ENCODE data around the gene PLEKHA6. TPM values are rescaled to one million over a fixed set of nuclear protein-coding genes. Genes with fewer than 3 reads are reported as not detected.

The PLEKHA6 gene
- polyA plus RNA-seq, 1 donor from 2014 or later = 22.6 TPM

DNA sequence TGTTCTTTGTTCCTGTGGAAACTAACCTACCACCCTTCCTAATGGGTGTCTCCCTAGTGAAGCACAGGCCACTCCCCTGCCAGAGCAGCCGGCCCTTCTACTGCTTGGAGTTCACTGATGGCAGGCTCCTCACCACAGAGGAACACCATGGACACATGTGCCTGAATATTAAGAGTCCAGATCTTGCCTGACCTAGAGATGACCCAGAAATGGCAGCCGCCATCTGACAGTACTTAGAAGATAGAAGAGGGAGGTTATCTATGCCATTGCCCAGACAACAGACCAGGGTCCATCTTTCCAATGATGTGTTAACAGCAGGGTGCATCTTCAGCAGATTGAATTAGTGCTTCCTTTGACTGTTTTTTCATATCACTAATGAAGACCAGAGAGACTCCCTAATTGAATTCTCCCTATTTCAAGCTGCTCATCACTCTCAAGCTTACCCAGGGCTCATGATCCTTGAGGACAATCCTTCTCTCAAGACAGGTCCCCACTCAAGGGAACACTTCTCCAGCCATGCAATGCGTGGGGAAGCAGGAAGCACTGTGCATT lies 59.8 kb downstream of the PLEKHA6 start:
- H3K4me3 ChIP-seq (ENCODE audit: low read length) = no peak overlapping the region
- no peaks in the 10 kb centered on the region for H3K27me3 ChIP-seq (ENCODE audit: insufficient read depth, low read depth, low read length)
- H3K27ac ChIP-seq (ENCODE audit: low read length) = no peak overlapping the region
- no peaks in the 10 kb centered on the region for H3K9me3 ChIP-seq (ENCODE audit: low read length)
- no peaks in the 10 kb centered on the region for H3F3A ChIP-seq (ENCODE audit: insufficient read depth, low read length, poor library complexity, severe bottlenecking)
- no peak overlapping the region for H3K9ac ChIP-seq (ENCODE audit: low read length)
- H3K4me2 ChIP-seq (ENCODE audit: low read length) = no peak overlapping the region
- H2AFZ ChIP-seq (ENCODE audit: low read depth, low read length) = no peak overlapping the region
- H3K36me3 ChIP-seq (ENCODE audit: insufficient read depth, low read length) = no peaks in the 10 kb centered on the region
- H3K9me2 ChIP-seq (ENCODE audit: insufficient read depth, low read length) = no peaks in the 10 kb centered on the region
- TF ChIP-seq EZH2 (IDR thresholded peaks at IDR 0.05; ENCODE audit: borderline replicate concordance, insufficient read depth, low read length, poor library complexity, severe bottlenecking) (no peak), RAD21 (conservative IDR thresholded peaks at IDR 0.05) (no peak), SMC3 (conservative IDR thresholded peaks at IDR 0.05; ENCODE audit: poor library complexity) (no peak), MXI1 (conservative IDR thresholded peaks at IDR 0.05; ENCODE audit: poor library complexity, severe bottlenecking) (no peak), TAF1 (IDR thresholded peaks at IDR 0.05; ENCODE audit: low read depth) (no peak), POLR2AphosphoS5 (IDR thresholded peaks at IDR 0.05) (no peak), EP300 (conservative IDR thresholded peaks at IDR 0.05; ENCODE audit: poor library complexity, severe bottlenecking) (no peak)
- TF ChIP-seq, protein P1, sequence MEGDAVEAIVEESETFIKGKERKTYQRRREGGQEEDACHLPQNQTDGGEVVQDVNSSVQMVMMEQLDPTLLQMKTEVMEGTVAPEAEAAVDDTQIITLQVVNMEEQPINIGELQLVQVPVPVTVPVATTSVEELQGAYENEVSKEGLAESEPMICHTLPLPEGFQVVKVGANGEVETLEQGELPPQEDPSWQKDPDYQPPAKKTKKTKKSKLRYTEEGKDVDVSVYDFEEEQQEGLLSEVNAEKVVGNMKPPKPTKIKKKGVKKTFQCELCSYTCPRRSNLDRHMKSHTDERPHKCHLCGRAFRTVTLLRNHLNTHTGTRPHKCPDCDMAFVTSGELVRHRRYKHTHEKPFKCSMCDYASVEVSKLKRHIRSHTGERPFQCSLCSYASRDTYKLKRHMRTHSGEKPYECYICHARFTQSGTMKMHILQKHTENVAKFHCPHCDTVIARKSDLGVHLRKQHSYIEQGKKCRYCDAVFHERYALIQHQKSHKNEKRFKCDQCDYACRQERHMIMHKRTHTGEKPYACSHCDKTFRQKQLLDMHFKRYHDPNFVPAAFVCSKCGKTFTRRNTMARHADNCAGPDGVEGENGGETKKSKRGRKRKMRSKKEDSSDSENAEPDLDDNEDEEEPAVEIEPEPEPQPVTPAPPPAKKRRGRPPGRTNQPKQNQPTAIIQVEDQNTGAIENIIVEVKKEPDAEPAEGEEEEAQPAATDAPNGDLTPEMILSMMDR (IDR thresholded peaks at IDR 0.05; ENCODE audit: poor library complexity, severe bottlenecking) = no peak
- TF ChIP-seq, protein P2, sequence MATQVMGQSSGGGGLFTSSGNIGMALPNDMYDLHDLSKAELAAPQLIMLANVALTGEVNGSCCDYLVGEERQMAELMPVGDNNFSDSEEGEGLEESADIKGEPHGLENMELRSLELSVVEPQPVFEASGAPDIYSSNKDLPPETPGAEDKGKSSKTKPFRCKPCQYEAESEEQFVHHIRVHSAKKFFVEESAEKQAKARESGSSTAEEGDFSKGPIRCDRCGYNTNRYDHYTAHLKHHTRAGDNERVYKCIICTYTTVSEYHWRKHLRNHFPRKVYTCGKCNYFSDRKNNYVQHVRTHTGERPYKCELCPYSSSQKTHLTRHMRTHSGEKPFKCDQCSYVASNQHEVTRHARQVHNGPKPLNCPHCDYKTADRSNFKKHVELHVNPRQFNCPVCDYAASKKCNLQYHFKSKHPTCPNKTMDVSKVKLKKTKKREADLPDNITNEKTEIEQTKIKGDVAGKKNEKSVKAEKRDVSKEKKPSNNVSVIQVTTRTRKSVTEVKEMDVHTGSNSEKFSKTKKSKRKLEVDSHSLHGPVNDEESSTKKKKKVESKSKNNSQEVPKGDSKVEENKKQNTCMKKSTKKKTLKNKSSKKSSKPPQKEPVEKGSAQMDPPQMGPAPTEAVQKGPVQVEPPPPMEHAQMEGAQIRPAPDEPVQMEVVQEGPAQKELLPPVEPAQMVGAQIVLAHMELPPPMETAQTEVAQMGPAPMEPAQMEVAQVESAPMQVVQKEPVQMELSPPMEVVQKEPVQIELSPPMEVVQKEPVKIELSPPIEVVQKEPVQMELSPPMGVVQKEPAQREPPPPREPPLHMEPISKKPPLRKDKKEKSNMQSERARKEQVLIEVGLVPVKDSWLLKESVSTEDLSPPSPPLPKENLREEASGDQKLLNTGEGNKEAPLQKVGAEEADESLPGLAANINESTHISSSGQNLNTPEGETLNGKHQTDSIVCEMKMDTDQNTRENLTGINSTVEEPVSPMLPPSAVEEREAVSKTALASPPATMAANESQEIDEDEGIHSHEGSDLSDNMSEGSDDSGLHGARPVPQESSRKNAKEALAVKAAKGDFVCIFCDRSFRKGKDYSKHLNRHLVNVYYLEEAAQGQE (IDR thresholded peaks at IDR 0.05; ENCODE audit: borderline replicate concordance) = no peak
- no peaks in the 10 kb centered on the region for H4K20me1 ChIP-seq (ENCODE audit: insufficient read depth)
- peaks cover 11% of the 10 kb centered on the region for H3K79me2 ChIP-seq (replicated peaks; ENCODE audit: insufficient read depth, low read length)

DNA sequence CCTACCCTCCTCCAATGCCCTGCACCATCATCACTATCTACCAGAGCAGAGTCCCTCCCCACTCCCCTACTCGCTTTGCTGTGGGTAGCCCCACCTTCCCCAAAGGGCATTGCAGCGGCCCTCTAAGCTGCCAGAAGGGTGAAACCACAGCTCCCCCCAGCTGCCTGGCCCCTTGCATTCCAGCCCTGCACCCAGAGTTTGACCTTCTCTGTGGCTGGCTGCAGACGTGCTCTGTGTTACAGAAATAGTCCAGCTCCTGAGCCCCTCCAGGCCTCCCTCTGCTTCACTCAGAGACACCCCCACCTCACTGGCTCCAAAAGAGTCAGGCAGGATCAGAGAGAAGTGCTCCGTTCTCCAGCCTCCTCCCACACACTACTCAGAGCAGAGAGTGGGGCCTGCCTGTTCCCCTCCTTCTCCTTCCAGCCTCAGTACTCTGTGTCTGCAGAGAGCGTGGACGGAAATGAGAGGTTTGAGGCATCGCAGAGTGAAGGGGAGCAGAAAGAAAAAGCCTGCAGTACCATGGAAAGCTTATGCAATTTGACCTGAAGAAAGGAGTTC lies 63.2 kb downstream of the PLEKHA6 start:
- no peaks in the 10 kb centered on the region for H3K9me3 ChIP-seq (ENCODE audit: low read length)

More for the DNA sequence above, 63.2 kb downstream of the PLEKHA6 start:
- no peak overlapping the region for H3K4me2 ChIP-seq (ENCODE audit: low read length)
- H3K27me3 ChIP-seq (ENCODE audit: insufficient read depth, low read depth, low read length) = no peaks in the 10 kb centered on the region
- TF ChIP-seq, protein P1 (IDR thresholded peaks at IDR 0.05; ENCODE audit: poor library complexity, severe bottlenecking) = no peak
- TF ChIP-seq, protein P2 (IDR thresholded peaks at IDR 0.05; ENCODE audit: borderline replicate concordance) = no peak
- TF ChIP-seq TAF1 (IDR thresholded peaks at IDR 0.05; ENCODE audit: low read depth) (no peak), RAD21 (conservative IDR thresholded peaks at IDR 0.05) (no peak), SMC3 (conservative IDR thresholded peaks at IDR 0.05; ENCODE audit: poor library complexity) (no peak), EP300 (conservative IDR thresholded peaks at IDR 0.05; ENCODE audit: poor library complexity, severe bottlenecking) (no peak), EZH2 (IDR thresholded peaks at IDR 0.05; ENCODE audit: borderline replicate concordance, insufficient read depth, low read length, poor library complexity, severe bottlenecking) (no peak), POLR2AphosphoS5 (IDR thresholded peaks at IDR 0.05) (no peak), MXI1 (conservative IDR thresholded peaks at IDR 0.05; ENCODE audit: poor library complexity, severe bottlenecking) (no peak)
- no peaks in the 10 kb centered on the region for H3K9me2 ChIP-seq (ENCODE audit: insufficient read depth, low read length)
- peaks cover 5% of the 10 kb centered on the region for H3K79me2 ChIP-seq (replicated peaks; ENCODE audit: insufficient read depth, low read length)
- H3F3A ChIP-seq (ENCODE audit: insufficient read depth, low read length, poor library complexity, severe bottlenecking) = no peaks in the 10 kb centered on the region
- H4K20me1 ChIP-seq (ENCODE audit: insufficient read depth) = no peaks in the 10 kb centered on the region
- H2AFZ ChIP-seq (ENCODE audit: low read depth, low read length) = no peak overlapping the region
- H3K4me3 ChIP-seq (ENCODE audit: low read length) = no peak overlapping the region
- no peaks in the 10 kb centered on the region for H3K36me3 ChIP-seq (ENCODE audit: insufficient read depth, low read length)
- H3K9ac ChIP-seq (ENCODE audit: low read length) = no peak overlapping the region
- H3K27ac ChIP-seq (ENCODE audit: low read length) = no peak overlapping the region

Measured in neural cell (in vitro differentiated cells).